Suprapubic skin (tissue), 4 donors: ENCODE data around the gene HORMAD2.

Experiments
- CTCF ChIP-seq, 2 donors: fragments of 200-600 bp in 1 of 2; fragments of 450-650 bp in 1 of 2; sonication (generic) in 1 of 2; IDR thresholded peaks; one replicate each; pipeline ENCODE4 v1.5.1; 2016 to 2019; ENCODE audit warnings: antibody characterized with exemption in 2 of 2, mild to moderate bottlenecking in 1 of 2, moderate library complexity in 1 of 2
- POLR2A ChIP-seq, 2 donors: fragments of 450-650 bp; IDR thresholded peaks; one replicate each; pipeline ENCODE4 v1.6.1; 2017; ENCODE audit warnings: antibody characterized with exemption in 2 of 2, mild to moderate bottlenecking in 2 of 2, moderate library complexity in 2 of 2
- POLR2AphosphoS5 ChIP-seq, 3 donors: sonication (generic); formaldehyde crosslinking; IDR thresholded peaks; one replicate each; pipeline ENCODE4 v1.6.1; 2017; ENCODE audit warnings: antibody characterized with exemption in 3 of 3

DNA sequence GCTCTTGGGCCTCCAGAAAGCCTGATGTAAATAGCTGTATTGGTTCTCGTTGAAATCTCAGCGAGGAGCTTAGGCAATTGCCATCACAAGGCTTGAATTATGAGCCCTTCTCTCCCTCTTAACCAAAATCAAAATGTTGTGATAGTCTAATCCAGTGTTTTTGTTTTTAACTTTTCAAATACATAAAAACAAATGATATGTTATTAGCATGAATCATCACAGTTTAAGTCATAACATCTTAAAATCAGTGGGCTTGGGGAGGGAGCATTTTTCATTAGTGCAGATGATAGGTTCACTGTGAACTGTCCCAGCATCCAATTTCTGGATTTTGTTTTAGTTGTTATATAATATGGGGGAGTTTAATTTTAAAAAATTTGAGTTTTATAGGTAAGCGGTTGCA is 48.9 kb upstream of the HORMAD2 start:
- TF ChIP-seq POLR2A (IDR thresholded peaks at IDR 0.05) (no peak), CTCF (IDR thresholded peaks at IDR 0.05) (no peak), POLR2AphosphoS5 (IDR thresholded peaks at IDR 0.05) (no peak)
